MM.1S (cell line): ENCODE results near the gene NRG3.

Experiments used
- DNase-seq: peaks from one replicate; pipeline ENCODE4 v3.0.0-alpha.2; 2015
- H2AFZ ChIP-seq: fragments of 300-600 bp; sonication (generic); 2 replicates; pipeline ENCODE4 v1.6.0; 2016; ENCODE audit warnings: antibody characterized with exemption, low read length
- H3F3A ChIP-seq: fragments of 300-600 bp; sonication (generic); 2 replicates; pipeline ENCODE4 v1.6.1; 2016; ENCODE audit warnings: mild to moderate bottlenecking, antibody characterized with exemption, low read length, moderate library complexity, mixed read lengths; ENCODE audit not compliant: insufficient read depth
- H3K27ac ChIP-seq: fragments of 300-600 bp; sonication (generic); 2 replicates; pipeline ENCODE4 v1.5.1; 2016; ENCODE audit warnings: mild to moderate bottlenecking, low read length
- H3K27me3 ChIP-seq: fragments of 300-600 bp; sonication (generic); replicated peaks from 2 replicates; pipeline ENCODE4 v1.6.0; 2016; ENCODE audit warnings: low read length; ENCODE audit not compliant: insufficient read depth
- H3K36me3 ChIP-seq: fragments of 300-600 bp; sonication (generic); replicated peaks from 2 replicates; pipeline ENCODE4 v1.6.1; 2016; ENCODE audit warnings: mild to moderate bottlenecking, low read length, mixed read lengths; ENCODE audit not compliant: insufficient read depth
- H3K4me1 ChIP-seq: fragments of 300-600 bp; sonication (generic); 2 replicates; pipeline ENCODE4 v1.6.1; 2016; ENCODE audit warnings: low read length, mixed read lengths
- H3K4me2 ChIP-seq: fragments of 300-600 bp; sonication (generic); 2 replicates; pipeline ENCODE4 v1.6.0; 2016; ENCODE audit warnings: low read depth, low read length
- H3K4me3 ChIP-seq: fragments of 300-600 bp; sonication (generic); 2 replicates; pipeline ENCODE4 v1.5.1; 2016; ENCODE audit warnings: low read length, mixed read lengths
- H3K79me2 ChIP-seq: fragments of 300-600 bp; sonication (generic); 2 replicates; pipeline ENCODE4 v1.6.1; 2016; ENCODE audit warnings: mixed run types, low read length, mixed read lengths
- H3K9ac ChIP-seq: fragments of 300-600 bp; sonication (generic); 2 replicates; pipeline ENCODE4 v1.6.1; 2016; ENCODE audit warnings: low read length, mixed read lengths
- H3K9me2 ChIP-seq: fragments of 300-600 bp; sonication (generic); replicated peaks from 2 replicates; pipeline ENCODE4 v1.6.1; 2016; ENCODE audit warnings: mild to moderate bottlenecking, low read length, mixed read lengths; ENCODE audit not compliant: insufficient read depth
- H3K9me3 ChIP-seq: fragments of 300-600 bp; sonication (generic); replicated peaks from 2 replicates; pipeline ENCODE4 v1.6.1; 2016; ENCODE audit warnings: mild to moderate bottlenecking, low read length, mixed read lengths; ENCODE audit not compliant: insufficient read depth
- H4K20me1 ChIP-seq: fragments of 300-600 bp; sonication (generic); 2 replicates; pipeline ENCODE4 v1.6.1; 2016; ENCODE audit warnings: mild to moderate bottlenecking, low read length, moderate library complexity, mixed read lengths; ENCODE audit not compliant: insufficient read depth
- EZH2 ChIP-seq: fragments of 300-600 bp; sonication (generic); optimal IDR thresholded peaks from 2 replicates; pipeline ENCODE3; 2017; ENCODE audit warnings: low read depth, mild to moderate bottlenecking, antibody characterized with exemption, low read length, mixed read lengths
- EZH2phosphoT487 ChIP-seq: fragments of 300-600 bp; sonication (generic); IDR thresholded peaks from 2 replicates; pipeline ENCODE4 v1.6.1; 2018; ENCODE audit warnings: antibody characterized with exemption, low read length
- TF ChIP-seq, protein P1 (sequence below): fragments of 300-600 bp; sonication (generic); IDR thresholded peaks from 2 replicates; pipeline ENCODE4 v1.5.1; 2016; ENCODE audit warnings: antibody characterized with exemption, low read length, mixed read lengths

Gene NRG3

DNA sequence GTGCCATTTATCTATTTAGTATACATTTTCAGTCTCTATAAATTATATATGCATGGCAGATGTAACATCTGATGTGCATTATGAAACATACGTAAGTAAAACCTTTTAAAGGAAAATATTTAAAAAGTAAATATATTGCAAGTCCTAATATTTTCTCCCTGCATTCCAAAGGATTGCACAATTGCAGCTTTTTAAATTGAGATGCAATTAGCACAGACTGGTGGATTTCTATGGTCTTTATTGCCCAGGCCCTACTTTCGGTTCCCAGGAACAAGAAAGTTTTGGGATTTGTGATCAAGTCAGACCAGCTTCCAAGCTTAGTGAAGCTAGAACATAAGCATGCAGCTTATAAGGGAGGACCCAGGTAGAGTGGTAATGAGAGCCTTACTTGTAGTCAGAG, 337.8 kb downstream of the NRG3 start:
- no peak overlapping the region for H3K4me2 ChIP-seq
- H3F3A ChIP-seq, result no peaks in the 10 kb centered on the region
- DNase-seq, result no peak
- H3K79me2 ChIP-seq, result no peaks in the 10 kb centered on the region
- no peaks in the 10 kb centered on the region for H3K9me3 ChIP-seq
- no peak overlapping the region for H2AFZ ChIP-seq
- no peak overlapping the region for H3K4me3 ChIP-seq
- no peaks in the 10 kb centered on the region for H3K9me2 ChIP-seq
- H3K27me3 ChIP-seq, result no peaks in the 10 kb centered on the region
- H3K9ac ChIP-seq, result no peak overlapping the region
- H3K4me1 ChIP-seq, result no peaks in the 10 kb centered on the region
- H3K36me3 ChIP-seq, result no peaks in the 10 kb centered on the region
- H4K20me1 ChIP-seq, result no peaks in the 10 kb centered on the region
- TF ChIP-seq, protein P1, sequence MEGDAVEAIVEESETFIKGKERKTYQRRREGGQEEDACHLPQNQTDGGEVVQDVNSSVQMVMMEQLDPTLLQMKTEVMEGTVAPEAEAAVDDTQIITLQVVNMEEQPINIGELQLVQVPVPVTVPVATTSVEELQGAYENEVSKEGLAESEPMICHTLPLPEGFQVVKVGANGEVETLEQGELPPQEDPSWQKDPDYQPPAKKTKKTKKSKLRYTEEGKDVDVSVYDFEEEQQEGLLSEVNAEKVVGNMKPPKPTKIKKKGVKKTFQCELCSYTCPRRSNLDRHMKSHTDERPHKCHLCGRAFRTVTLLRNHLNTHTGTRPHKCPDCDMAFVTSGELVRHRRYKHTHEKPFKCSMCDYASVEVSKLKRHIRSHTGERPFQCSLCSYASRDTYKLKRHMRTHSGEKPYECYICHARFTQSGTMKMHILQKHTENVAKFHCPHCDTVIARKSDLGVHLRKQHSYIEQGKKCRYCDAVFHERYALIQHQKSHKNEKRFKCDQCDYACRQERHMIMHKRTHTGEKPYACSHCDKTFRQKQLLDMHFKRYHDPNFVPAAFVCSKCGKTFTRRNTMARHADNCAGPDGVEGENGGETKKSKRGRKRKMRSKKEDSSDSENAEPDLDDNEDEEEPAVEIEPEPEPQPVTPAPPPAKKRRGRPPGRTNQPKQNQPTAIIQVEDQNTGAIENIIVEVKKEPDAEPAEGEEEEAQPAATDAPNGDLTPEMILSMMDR, result no peak
- TF ChIP-seq EZH2, result no peak
- H3K27ac ChIP-seq, result no peak overlapping the region

DNA sequence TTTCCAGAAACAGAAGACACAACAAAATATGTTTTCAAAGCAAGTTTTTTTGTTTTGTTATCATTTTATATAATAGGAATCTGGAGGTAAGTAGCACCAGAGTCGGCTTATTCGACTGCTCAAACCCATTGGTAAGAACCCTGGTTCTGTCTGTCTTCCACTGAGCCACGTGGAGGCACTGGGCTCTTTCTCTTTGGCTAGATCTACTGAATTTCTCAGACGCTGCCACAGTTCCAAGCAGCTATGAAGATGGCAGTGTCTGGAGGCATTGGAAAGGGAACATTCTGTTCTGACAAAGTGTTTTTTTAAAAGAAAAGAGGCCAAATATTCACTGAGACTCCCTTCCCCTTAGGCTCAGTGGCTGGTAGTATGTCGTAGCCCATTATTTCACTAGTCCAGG, 338.8 kb downstream of the NRG3 start:
- Histone ChIP-seq H3K4me2 (no peak overlapping the region), H3K4me3 (no peak overlapping the region), H3K27me3 (no peaks in the 10 kb centered on the region), H3K9ac (no peak overlapping the region), H3F3A (no peaks in the 10 kb centered on the region), H3K4me1 (no peaks in the 10 kb centered on the region), H3K9me2 (no peaks in the 10 kb centered on the region), H4K20me1 (no peaks in the 10 kb centered on the region), H3K79me2 (no peaks in the 10 kb centered on the region), H3K36me3 (no peaks in the 10 kb centered on the region), H3K9me3 (no peaks in the 10 kb centered on the region), H3K27ac (no peak overlapping the region), H2AFZ (no peak overlapping the region)
- DNase-seq, result no peak
- TF ChIP-seq EZH2 (no peak), EZH2phosphoT487 (no peak)
- TF ChIP-seq, protein P1, result no peak

DNA sequence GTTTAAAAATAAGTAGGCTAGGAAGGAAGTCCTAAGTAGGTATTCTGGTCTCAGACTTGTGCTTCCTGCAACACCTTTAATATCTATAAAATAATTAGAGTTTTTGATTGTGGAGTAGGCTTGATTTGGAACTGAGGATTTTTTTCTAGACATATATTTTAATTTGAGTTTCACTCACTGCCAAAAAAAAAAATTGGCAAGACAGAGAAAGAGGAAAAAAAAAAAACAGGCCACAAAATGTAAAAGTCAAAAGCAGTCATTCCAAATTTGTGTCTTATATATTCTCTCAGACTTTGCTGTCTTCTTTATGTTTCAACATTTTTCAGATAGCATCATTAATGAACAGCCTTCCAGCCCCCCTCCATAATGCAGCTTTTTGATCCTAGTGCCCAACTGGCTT, 346.1 kb downstream of the NRG3 start:
- Histone ChIP-seq H3K4me2 (no peak overlapping the region), H2AFZ (no peak overlapping the region), H3K4me3 (no peak overlapping the region), H3F3A (no peaks in the 10 kb centered on the region), H3K4me1 (no peaks in the 10 kb centered on the region), H3K9me3 (no peaks in the 10 kb centered on the region), H3K79me2 (no peaks in the 10 kb centered on the region), H4K20me1 (no peaks in the 10 kb centered on the region), H3K9me2 (no peaks in the 10 kb centered on the region), H3K27me3 (no peaks in the 10 kb centered on the region), H3K9ac (no peak overlapping the region), H3K36me3 (no peaks in the 10 kb centered on the region), H3K27ac (no peak overlapping the region)
- no peak for TF ChIP-seq EZH2phosphoT487
- TF ChIP-seq, protein P1, result no peak
- no peak for TF ChIP-seq EZH2
- no peak for DNase-seq
